Neural progenitor cell (in vitro differentiated cells): Measurements from ENCODE around the gene C2orf74. TPM values are rescaled to one million over a fixed set of nuclear protein-coding genes. Genes with fewer than 3 reads are reported as not detected.
"Not testable (repeated sequence)": the region's sequence is repeated elsewhere in the genome, so short reads cannot be mapped to it uniquely, and the experiment has no call there.

Experiments
- DNase-seq: peaks from one replicate; pipeline ENCODE4 v3.0.0-alpha.2; 2016; ENCODE audit warnings: low spot score
- H2AFZ ChIP-seq: fragments of 200-600 bp; sonication (generic); replicated peaks from 2 replicates; pipeline ENCODE4 v1.6.1; 2016; ENCODE audit warnings: antibody characterized with exemption
- H3F3A ChIP-seq: fragments of 200-600 bp; sonication (generic); 2 replicates; pipeline ENCODE4 v1.6.1; 2016; ENCODE audit warnings: antibody characterized with exemption, low read depth
- H3K27ac ChIP-seq: fragments of 200-600 bp; sonication (generic); 2 replicates; pipeline ENCODE4 v1.5.1; 2016; ENCODE audit warnings: mild to moderate bottlenecking
- H3K27me3 ChIP-seq: fragments of 200-600 bp; sonication (generic); 2 replicates; pipeline ENCODE4 v1.6.1; 2016; ENCODE audit warnings: mild to moderate bottlenecking, moderate library complexity
- H3K36me3 ChIP-seq: fragments of 200-600 bp; sonication (generic); 2 replicates; pipeline ENCODE4 v1.5.1; 2016
- H3K4me1 ChIP-seq: fragments of 200-600 bp; sonication (generic); 2 replicates; pipeline ENCODE4 v1.6.1; 2016; ENCODE audit warnings: mixed run types
- H3K4me2 ChIP-seq: fragments of 200-600 bp; sonication (generic); 2 replicates; pipeline ENCODE4 v1.6.1; 2016
- H3K4me3 ChIP-seq: fragments of 200-600 bp; sonication (generic); 2 replicates; pipeline ENCODE4 v1.5.1; 2016
- H3K79me2 ChIP-seq: fragments of 200-600 bp; sonication (generic); 2 replicates; pipeline ENCODE4 v1.6.1; 2016; ENCODE audit warnings: low read depth
- H3K9ac ChIP-seq: fragments of 200-600 bp; sonication (generic); 2 replicates; pipeline ENCODE4 v1.6.1; 2016
- H3K9me3 ChIP-seq: fragments of 200-600 bp; sonication (generic); 2 replicates; pipeline ENCODE4 v1.5.1; 2016; ENCODE audit warnings: low read depth
- H4K20me1 ChIP-seq: fragments of 200-600 bp; sonication (generic); 2 replicates; pipeline ENCODE4 v1.6.1; 2016; ENCODE audit warnings: low read depth
- H3K27ac Mint-ChIP-seq: 3 replicates; pipeline ENCODE4 v1.8.0; 2021; ENCODE audit warnings: mixed read lengths
- H3K27me3 Mint-ChIP-seq: 2 replicates; pipeline ENCODE4 v1.8.0; 2022; ENCODE audit warnings: low read depth, mild to moderate bottlenecking, inconsistent platforms, moderate library complexity, mixed read lengths; ENCODE audit not compliant: insufficient read depth
- H3K36me3 Mint-ChIP-seq: 3 replicates; pipeline ENCODE4 v1.8.0; 2021; ENCODE audit warnings: mixed read lengths
- H3K4me1 Mint-ChIP-seq: 3 replicates; pipeline ENCODE4 v1.8.0; 2021; ENCODE audit warnings: mixed read lengths
- H3K4me3 Mint-ChIP-seq: 3 replicates; pipeline ENCODE4 v1.8.0; 2021; ENCODE audit warnings: mild to moderate bottlenecking, moderate library complexity, mixed read lengths
- H3K9me3 Mint-ChIP-seq: 3 replicates; pipeline ENCODE4 v1.8.0; 2020; ENCODE audit warnings: mixed read lengths
- CTCF ChIP-seq: fragments of 200-600 bp; sonication (generic); IDR thresholded peaks from 2 replicates; pipeline ENCODE4 v1.5.1; 2017; ENCODE audit warnings: antibody characterized with exemption, mild to moderate bottlenecking
- EZH2 ChIP-seq: fragments of 200-600 bp; sonication (generic); IDR thresholded peaks from 2 replicates; pipeline ENCODE4 v1.6.1; 2017; ENCODE audit warnings: antibody characterized with exemption, mild to moderate bottlenecking, moderate library complexity
- EZH2phosphoT487 ChIP-seq: fragments of 200-600 bp; sonication (generic); IDR thresholded peaks from 2 replicates; pipeline ENCODE4 v1.6.1; 2017; ENCODE audit warnings: antibody characterized with exemption
- total RNA-seq: library from RNA; depleted of rRNA; stranded (reverse); fragments of >200 nt; gene quantifications from 2 replicates; pipeline ENCODE4 v1.2.3, GENCODE V29; 2015; ENCODE audit warnings: low replicate concordance

The C2orf74 gene
- total RNA-seq, 1 donor from 2014 or later = 20.9 TPM

DNA sequence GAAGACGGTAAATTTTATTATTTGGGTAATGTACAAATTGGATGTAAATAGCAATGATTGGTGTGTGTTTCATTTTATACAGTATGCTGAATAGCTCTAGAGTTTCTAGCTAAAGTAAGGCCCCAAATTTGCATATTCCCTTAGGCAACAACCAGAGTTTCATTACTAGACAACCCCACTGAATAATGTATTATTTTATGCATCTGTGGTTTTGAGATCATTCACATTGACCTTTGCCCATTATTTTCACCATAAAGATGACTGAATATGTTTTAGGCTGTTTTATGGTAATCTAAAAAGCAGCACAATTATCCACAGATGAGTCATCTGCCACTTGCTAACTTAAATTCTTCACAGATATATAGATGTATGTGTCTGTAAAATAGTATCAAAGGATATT is 44.5 kb upstream of the C2orf74 start:
- Histone ChIP-seq H3K4me1 (no peaks in the 10 kb centered on the region), H3K27me3 (no peaks in the 10 kb centered on the region), H3F3A (no peaks in the 10 kb centered on the region), H3K36me3 (peaks cover 28% of the 10 kb centered on the region), H3K27ac (no peak overlapping the region), H3K4me3 (no peak overlapping the region), H4K20me1 (no peaks in the 10 kb centered on the region), H3K9me3 (no peaks in the 10 kb centered on the region), H3K4me2 (no peak overlapping the region), H2AFZ (no peak overlapping the region), H3K79me2 (no peaks in the 10 kb centered on the region), H3K9ac (no peak overlapping the region)
- Mint-ChIP-seq H3K4me3 (no peak overlapping the region), H3K27ac (no peak overlapping the region), H3K36me3 (peaks cover 35% of the 10 kb centered on the region), H3K9me3 (peaks cover 10% of the 10 kb centered on the region), H3K4me1 (no peaks in the 10 kb centered on the region), H3K27me3 (no peaks in the 10 kb centered on the region)
- no peak for DNase-seq
- TF ChIP-seq EZH2phosphoT487 (no peak), EZH2 (no peak), CTCF (no peak)

- TF ChIP-seq EZH2 = no peak
- no peak overlapping the region for H3K27ac Mint-ChIP-seq
- H3K4me3 ChIP-seq = no peak overlapping the region
- no peak overlapping the region for H3K27ac ChIP-seq
- peaks cover 8% of the 10 kb centered on the region for H3K9me3 Mint-ChIP-seq
- no peaks in the 10 kb centered on the region for H3F3A ChIP-seq
- no peaks in the 10 kb centered on the region for H3K4me1 ChIP-seq
- no peak for DNase-seq
- no peak overlapping the region for H2AFZ ChIP-seq
- no peaks in the 10 kb centered on the region for H3K27me3 ChIP-seq
- no peak overlapping the region for H3K4me3 Mint-ChIP-seq
- H3K36me3 ChIP-seq = no peaks in the 10 kb centered on the region
- no peaks in the 10 kb centered on the region for H3K79me2 ChIP-seq
- H4K20me1 ChIP-seq = no peaks in the 10 kb centered on the region
- no peak overlapping the region for H3K4me2 ChIP-seq
- no peaks in the 10 kb centered on the region for H3K27me3 Mint-ChIP-seq
- H3K36me3 Mint-ChIP-seq = peaks cover 18% of the 10 kb centered on the region
- H3K4me1 Mint-ChIP-seq = no peaks in the 10 kb centered on the region
- no peaks in the 10 kb centered on the region for H3K9me3 ChIP-seq
- H3K9ac ChIP-seq = no peak overlapping the region
Measured at GRCh38 chr2:61125123-61125710, 36.8 kb upstream of the C2orf74 start.

DNA sequence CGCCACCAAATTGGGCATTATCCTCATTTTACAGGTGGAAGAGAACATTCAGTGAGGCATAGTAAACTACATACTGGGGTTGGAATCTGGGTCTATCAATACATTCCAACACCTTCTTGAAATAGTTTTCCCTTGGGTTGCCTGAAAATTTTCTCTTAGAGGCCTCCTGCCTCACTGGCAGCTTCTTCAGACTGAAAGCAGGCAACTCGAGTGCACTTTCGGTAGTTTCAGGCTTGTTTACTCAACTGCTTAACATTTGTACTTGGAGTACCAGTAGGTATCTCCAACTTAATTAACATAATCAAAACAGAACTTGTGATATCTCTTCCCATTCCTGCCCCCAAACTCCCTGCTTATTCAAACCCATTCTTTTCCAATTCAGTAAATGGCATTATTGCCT is 36.2 kb upstream of the C2orf74 start:
- Mint-ChIP-seq H3K4me3 (no peak overlapping the region), H3K27me3 (no peaks in the 10 kb centered on the region), H3K27ac (no peak overlapping the region), H3K9me3 (peaks cover 8% of the 10 kb centered on the region), H3K36me3 (peaks cover 15% of the 10 kb centered on the region), H3K4me1 (no peaks in the 10 kb centered on the region)
- Histone ChIP-seq H3K36me3 (no peaks in the 10 kb centered on the region), H3K4me1 (no peaks in the 10 kb centered on the region), H4K20me1 (no peaks in the 10 kb centered on the region), H3K79me2 (no peaks in the 10 kb centered on the region), H3K27ac (no peak overlapping the region), H3K9me3 (no peaks in the 10 kb centered on the region), H3K4me2 (no peak overlapping the region), H3K4me3 (no peak overlapping the region), H3K9ac (no peak overlapping the region), H3K27me3 (no peaks in the 10 kb centered on the region), H2AFZ (no peak overlapping the region), H3F3A (no peaks in the 10 kb centered on the region)
- no peak for DNase-seq
- TF ChIP-seq CTCF = no peak
- no peak for TF ChIP-seq EZH2
- no peak for TF ChIP-seq EZH2phosphoT487

GRCh38 chr2:61128122-61128521 is 33.9 kb upstream of the C2orf74 start:
- peaks cover 10% of the 10 kb centered on the region for H3K9me3 Mint-ChIP-seq

More at GRCh38 chr2:61128122-61128521, 33.9 kb upstream of the C2orf74 start:
- H4K20me1 ChIP-seq, H3K27ac Mint-ChIP-seq, H3K36me3 ChIP-seq, H3K27me3 ChIP-seq, H3K27ac ChIP-seq, H3K4me3 ChIP-seq, H3K4me3 Mint-ChIP-seq, DNase-seq, H2AFZ ChIP-seq, H3K27me3 Mint-ChIP-seq, H3K79me2 ChIP-seq, H3F3A ChIP-seq, H3K4me1 ChIP-seq, H3K4me2 ChIP-seq, H3K9ac ChIP-seq, H3K9me3 ChIP-seq, H3K4me1 Mint-ChIP-seq: not testable (repeated sequence)
- peaks cover 15% of the 10 kb centered on the region for H3K36me3 Mint-ChIP-seq
